NCI-H2081 treated with DMSO at 0.1 percent for 48 hours (cell line): ENCODE measurements around the gene EXOC2.

Source experiments
- DNase-seq: peaks from one replicate; lab custom pipeline; 2025; lab: John Stamatoyannopoulos, UW

EXOC2 gene

GRCh38 chr6:465531-466348 lies 227.2 kb downstream of the EXOC2 start:
- DNase-seq: no peak

GRCh38 chr6:456887-457286 lies 236.1 kb downstream of the EXOC2 start:
- no peak for DNase-seq

- no peak for DNase-seq
Measured at GRCh38 chr6:456358-456867, 236.5 kb downstream of the EXOC2 start.

GRCh38 chr6:455835-456234 lies 237.1 kb downstream of the EXOC2 start:
- DNase-seq: no peak

- no peak for DNase-seq
Measured at GRCh38 chr6:455006-455585, 237.8 kb downstream of the EXOC2 start.

DNA sequence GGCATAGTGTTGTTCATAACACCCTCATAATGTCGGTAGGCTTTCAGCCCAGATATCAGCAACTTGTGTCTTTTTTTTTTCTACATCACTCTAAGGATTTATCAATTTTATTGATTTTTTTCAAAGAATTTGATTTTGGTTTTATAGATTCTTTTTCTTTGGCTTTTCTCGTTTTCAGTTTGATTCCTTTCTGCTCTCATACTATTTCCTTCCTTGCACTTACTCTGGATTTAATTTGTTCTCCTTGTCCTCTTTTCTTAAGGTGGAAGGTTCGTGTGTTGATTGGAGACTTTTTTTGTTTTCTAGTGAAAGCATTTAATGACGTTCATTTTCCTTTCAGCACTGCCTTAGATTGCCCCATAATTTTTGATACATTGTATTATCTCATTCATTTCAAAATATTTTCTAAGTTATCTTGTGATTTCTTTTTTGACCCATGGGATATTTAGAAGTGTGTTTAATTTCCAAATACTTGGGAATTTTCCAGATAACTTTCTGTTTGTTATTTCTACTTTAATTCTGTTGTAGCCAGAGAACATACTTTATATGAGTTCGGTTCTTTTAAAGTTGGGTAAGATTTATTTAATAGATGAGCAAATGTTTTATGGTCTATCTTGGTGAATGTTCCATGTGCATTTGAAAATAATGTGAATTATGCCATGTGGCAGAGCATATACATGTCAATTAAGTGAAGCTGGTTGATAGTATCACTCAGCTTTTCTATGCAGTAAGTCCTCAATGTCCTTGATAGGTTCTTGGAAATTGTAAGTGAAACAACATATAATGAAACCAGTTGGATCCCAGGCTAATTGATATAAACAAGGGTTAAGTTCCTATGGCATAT lies 238.6 kb downstream of the EXOC2 start:
- no peak for DNase-seq

GRCh38 chr6:453152-453551 lies 239.8 kb downstream of the EXOC2 start:
- DNase-seq: no peak

- no peak for DNase-seq
Measured at GRCh38 chr6:452301-453067, 240.5 kb downstream of the EXOC2 start.

DNA sequence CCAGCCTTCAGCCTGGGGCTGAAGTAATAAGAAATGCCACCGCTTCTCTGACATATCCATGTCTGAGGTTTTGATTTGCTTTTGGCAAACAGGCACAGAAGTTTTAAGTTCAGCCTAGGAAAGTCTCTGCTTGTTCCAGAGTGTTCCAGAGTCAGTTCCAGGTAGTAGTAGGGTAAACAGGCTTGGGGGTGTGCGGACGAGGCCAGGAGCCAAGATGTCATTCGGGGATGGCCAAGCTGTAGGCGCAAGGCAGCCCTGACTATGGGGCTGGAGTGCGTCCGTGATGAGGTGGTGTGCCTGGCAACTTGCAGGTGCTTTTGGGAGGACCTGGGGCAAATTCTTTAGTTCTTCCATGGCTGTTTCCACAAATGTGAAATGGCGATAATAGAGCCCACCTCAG lies 241.1 kb downstream of the EXOC2 start:
- DNase-seq: no peak

DNA sequence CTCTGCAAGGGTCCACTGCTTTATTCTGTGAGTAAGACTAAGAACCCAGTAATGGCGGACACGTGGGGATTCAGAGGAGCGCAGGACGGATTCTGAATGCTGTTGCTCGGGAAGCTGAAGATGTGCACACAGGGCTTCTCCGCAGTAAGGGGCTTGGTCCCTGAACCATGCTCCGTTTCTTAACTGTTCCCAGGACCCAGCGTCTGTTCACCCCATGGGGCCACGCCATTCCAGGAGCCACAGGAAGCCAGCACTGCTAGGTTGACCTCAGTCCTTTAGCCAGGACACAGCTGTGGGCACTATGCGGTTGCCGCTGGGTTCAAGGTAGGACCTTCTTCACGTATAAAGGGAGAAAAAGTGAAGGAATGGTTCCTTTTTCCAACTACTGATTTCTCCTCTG lies 241.6 kb downstream of the EXOC2 start:
- DNase-seq: no peak

DNA sequence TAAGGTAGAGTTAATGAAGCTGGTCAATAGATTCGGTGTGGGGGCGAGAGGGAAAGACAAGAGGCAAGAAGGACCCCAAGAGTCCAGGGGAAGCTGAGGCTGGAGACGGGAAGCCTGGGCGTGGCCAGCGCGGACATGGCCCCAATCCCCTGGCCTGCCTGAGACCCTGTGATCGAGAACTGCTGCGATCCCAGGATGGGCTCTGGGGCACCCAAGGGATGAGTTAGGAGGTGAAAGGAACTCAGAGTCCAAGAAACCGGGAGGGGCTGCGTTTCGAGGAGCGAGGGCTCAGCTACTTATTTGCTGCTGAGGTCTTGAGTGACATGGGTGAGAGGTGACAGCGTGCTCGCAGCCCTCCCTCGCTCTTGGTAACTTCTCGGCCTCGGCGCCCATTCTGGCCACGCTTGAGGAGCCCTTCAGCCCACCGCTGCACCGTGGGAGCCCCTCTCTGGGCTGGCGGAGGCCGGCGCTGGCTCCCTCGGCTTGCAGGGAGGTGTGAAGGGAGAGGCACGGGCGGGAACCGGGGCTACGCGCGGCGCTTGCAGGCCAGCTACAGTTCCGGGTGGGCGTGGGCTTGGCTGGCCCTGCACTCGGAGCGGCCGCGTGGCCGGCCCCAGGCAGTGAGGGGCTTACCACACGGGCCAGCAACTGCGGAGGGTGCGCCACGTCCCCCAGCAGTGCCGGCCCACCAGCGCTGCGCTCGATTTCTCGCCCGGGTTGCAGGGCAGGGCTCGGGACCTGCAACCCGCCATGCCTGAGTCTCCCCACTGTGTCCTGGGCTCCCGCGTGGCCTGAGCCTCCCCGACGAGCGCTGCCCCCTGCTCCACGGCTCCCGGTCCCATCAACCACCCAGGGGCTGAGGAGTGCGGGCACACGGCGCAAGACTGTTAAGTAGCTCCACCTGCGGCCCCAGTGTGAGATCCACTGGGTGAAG lies 243.2 kb downstream of the EXOC2 start:
- no peak for DNase-seq

DNA sequence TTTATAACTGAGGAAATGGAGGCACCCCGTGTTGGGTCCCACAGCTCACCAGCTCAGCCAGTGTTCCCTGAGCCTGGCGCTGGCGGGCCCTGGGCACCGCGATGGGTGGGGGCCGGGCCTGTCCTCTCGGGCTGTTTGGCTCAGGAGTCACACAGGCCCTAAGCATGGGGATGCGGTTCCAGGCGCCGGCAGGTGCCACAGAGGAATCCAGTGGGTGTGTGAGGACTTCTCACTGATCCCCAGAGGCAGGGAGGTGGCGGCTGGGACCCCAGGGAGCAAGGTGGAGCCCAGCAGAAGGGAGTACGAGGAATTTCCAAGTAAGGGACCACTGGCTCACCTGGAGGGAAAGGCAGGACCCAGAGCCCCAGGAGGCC lies 243.9 kb downstream of the EXOC2 start:
- DNase-seq: no peak

- no peak for DNase-seq
Measured at GRCh38 chr6:448296-449056, 244.5 kb downstream of the EXOC2 start.

DNA sequence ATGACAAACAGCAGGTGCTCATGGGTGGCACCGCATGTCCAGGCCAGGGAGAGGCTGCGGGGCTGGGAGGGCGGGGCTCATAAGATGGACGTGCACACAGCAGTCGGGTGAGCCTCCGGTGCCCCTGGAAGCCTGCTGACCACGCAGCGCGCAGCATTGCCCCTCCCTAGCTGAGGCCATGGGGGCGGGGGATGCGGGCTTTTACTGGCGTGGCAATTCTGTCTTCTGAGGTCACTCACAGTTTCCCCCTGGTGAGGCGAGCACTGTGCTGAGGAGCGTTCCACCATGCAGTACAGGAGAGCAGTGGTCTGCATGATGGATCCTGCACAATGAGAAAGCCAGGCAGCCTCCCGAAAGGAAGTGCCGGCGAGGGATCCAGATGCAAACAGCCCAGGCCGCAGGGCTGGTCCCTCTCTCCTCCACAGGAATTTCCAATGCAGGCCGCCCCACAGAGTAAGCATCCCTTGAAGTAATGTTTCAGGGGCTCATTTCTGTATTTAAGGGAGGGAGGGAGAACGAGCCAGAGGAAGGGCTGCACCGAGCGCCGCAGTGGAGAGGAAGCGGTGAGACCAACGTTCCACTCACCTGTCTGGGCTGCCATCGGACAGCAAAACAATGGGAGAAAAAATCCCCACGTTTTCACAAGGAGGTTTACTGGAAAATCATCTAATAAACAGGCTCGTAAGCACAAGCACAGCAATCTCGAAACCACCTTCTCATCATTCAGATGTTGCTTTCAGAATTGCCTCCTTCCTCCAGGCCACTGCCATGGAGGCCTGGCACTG lies 245.4 kb downstream of the EXOC2 start:
- DNase-seq: no peak

DNA sequence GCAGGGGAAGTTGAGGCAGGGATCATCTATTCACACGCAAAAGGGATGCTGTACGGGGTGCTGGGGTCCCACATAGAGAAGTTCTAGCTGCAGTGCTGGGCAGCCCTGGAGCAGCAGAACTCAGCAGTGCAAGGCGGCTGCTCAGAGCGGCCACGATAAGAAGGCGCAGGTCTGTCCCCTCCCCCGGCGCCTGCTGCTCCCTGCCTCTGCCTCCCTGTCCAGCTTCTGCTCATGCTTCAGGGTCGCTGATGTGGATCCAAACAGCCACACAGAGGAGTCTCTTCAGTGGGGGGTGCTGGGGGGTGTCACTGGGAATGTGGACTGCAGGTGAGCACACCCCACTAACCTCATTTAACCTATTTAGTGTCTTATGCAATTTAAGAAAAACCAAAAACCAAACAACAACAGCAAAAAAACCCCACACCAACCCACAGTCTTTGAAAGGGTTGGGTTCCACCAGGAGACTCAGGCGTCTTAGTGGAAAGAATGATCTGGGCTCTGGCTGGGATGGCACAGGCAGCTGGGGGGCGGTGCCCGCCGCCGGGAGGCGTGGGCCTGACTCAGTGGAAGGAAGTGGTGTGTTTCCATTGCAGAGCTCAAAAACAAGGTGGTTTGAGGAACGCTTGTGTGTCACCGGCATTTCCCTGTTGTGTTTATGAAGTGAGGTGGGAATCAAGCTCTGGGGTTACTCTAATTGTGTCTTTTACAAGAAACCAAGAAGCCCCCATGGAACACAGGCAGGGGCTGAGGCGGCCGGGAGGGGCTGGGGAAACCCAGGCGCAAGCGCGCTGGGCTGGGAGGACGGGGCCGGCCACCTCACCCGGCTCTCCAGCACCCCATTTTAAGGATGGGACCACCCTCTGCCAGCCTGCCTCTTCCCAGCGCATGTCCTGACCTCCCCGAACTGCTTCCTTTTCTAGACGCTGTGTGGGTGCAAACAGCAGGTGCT lies 246.2 kb downstream of the EXOC2 start:
- no peak for DNase-seq

GRCh38 chr6:445571-446417 lies 247.1 kb downstream of the EXOC2 start:
- no peak for DNase-seq

DNA sequence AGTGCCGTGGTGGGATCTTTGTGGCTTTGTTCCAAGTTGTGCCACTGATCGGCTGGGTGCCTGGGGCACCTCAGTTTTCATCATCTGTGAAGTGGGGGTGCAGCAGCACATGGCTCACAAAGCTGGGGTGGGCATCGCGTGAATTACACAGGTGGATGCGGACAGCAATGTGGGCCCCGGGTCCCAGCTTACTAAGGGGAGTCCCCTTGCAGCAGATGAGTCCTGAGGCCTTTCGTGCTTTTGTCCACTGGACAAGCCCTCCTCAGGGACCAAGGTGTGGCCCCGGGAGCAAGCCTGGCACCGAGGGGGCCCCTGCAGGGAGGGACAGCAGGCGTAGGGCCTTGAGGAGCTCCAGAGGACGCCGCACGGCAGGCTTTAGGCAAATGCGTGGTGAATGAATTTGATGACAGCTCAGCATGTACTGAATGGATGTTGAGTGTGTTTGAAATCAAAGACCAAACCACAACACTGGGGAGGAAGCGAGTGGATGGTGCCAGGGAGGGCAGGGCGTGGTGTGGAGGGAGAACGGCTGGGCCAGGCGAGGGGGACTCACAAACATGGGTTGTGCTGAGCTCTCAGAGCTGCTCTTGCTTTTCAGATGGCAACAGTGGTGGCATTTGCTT lies 248.2 kb downstream of the EXOC2 start:
- DNase-seq: no peak
